Caco-2 (cell line): Measurements from ENCODE around the gene CD63. TPM values are rescaled to one million over a fixed set of nuclear protein-coding genes. Genes with fewer than 3 reads are reported as not detected.

Source experiments
- BruUV-seq: library from RNA; stranded (reverse); fragments of 400-500 nt; replicated peaks from 2 replicates; lab custom pipeline; 2021; lab: Mats Ljungman, UMichigan
- CTCF ChIA-PET: fragments of 300-600 bp; sonication (Branson Sonifier 250); formaldehyde crosslinking; loops from one replicate; lab custom pipeline; 2022; ENCODE audit warnings: antibody characterized with exemption; lab: Charles Lee
- POLR2A ChIA-PET: fragments of 300-600 bp; sonication (Branson Sonifier 250); formaldehyde crosslinking; loops from one replicate; lab custom pipeline; 2022; ENCODE audit warnings: antibody characterized with exemption; lab: Charles Lee
- DNase-seq, 2 experiments: peaks; one replicate each; pipeline versions ENCODE4 v3.0.0 to v3.0.0-alpha.2; 2020 to 2022
- H3K27me3 ChIP-seq: replicated peaks from 2 replicates; pipeline ENCODE4 v1.6.0; 2011; ENCODE audit warnings: low read length; ENCODE audit not compliant: control insufficient read depth, insufficient read depth
- H3K36me3 ChIP-seq: 2 replicates; pipeline ENCODE4 v1.5.1; 2011; ENCODE audit warnings: low read length; ENCODE audit not compliant: control insufficient read depth, insufficient read depth
- H3K4me1 ChIP-seq: fragments of 250-450 bp; sonication (Bioruptor Pico); 2 replicates; pipeline ENCODE4 v1.5.1; 2020; ENCODE audit warnings: mild to moderate bottlenecking
- H3K4me3 ChIP-seq: 2 replicates; pipeline ENCODE4 v1.5.1; 2011; ENCODE audit warnings: low read depth, mild to moderate bottlenecking, control low read depth, low read length
- H3K9me3 ChIP-seq: fragments of 250-450 bp; sonication (Bioruptor Pico); 2 replicates; pipeline ENCODE4 v1.5.1; 2020; ENCODE audit warnings: mild to moderate bottlenecking, moderate library complexity
- H3K27ac Mint-ChIP-seq: one replicate; pipeline ENCODE4 v1.8.0; 2022; ENCODE audit warnings: mixed read lengths; ENCODE audit not compliant: unreplicated experiment
- H3K27me3 Mint-ChIP-seq: one replicate; pipeline ENCODE4 v1.8.0; 2022; ENCODE audit warnings: mixed read lengths; ENCODE audit not compliant: insufficient read depth, unreplicated experiment
- H3K36me3 Mint-ChIP-seq: one replicate; pipeline ENCODE4 v1.8.0; 2022; ENCODE audit warnings: mild to moderate bottlenecking, mixed read lengths; ENCODE audit not compliant: insufficient read depth, unreplicated experiment
- H3K4me1 Mint-ChIP-seq: one replicate; pipeline ENCODE4 v1.8.0; 2022; ENCODE audit warnings: low read depth, mixed read lengths; ENCODE audit not compliant: unreplicated experiment
- H3K4me3 Mint-ChIP-seq: one replicate; pipeline ENCODE4 v1.8.0; 2022; ENCODE audit warnings: mild to moderate bottlenecking, moderate library complexity, mixed read lengths; ENCODE audit not compliant: unreplicated experiment
- H3K9me3 Mint-ChIP-seq: one replicate; pipeline ENCODE4 v1.8.0; 2022; ENCODE audit warnings: mixed read lengths; ENCODE audit not compliant: unreplicated experiment
- CTCF ChIP-seq, 2 experiments: fragments of 200-600 bp in 1 of 2; IDR thresholded peaks; 1 replicate in 1 of 2; 2 replicates in 1 of 2; pipeline versions ENCODE4 v1.5.1 to v1.8.0; 2011 to 2022; ENCODE audit warnings: antibody characterized with exemption in 1 of 2, control low read depth in 1 of 2, inconsistent platforms in 1 of 2, low read depth in 1 of 2, low read length in 1 of 2, mild to moderate bottlenecking in 1 of 2, moderate library complexity in 1 of 2; ENCODE audit not compliant: insufficient read depth in 1 of 2, severe bottlenecking in 1 of 2, unreplicated experiment in 1 of 2
- intact Hi-C: fragments of 100-400 bp; cut with micrococcal nuclease; formaldehyde crosslinking; loops from one replicate; pipeline ENCODE4 v1.10.0; 2022; ENCODE audit not compliant: unreplicated experiment
- total RNA-seq: library from RNA; stranded (reverse); gene quantifications from 2 replicates; pipeline ENCODE4 v1.2.3, GENCODE V29; 2022

The CD63 gene
- total RNA-seq, 1 experiment from 2014 or later: 947 TPM

- intact Hi-C loops: no loop called here
- POLR2A ChIA-PET: no interaction called here
- no peaks in the 10 kb centered on the region for H3K27me3 ChIP-seq
- Mint-ChIP-seq H3K4me3 (no peak overlapping the region), H3K4me1 (peaks cover 8% of the 10 kb centered on the region), H3K27me3 (no peaks in the 10 kb centered on the region), H3K9me3 (no peaks in the 10 kb centered on the region), H3K27ac (no peak overlapping the region), H3K36me3 (peaks cover 5% of the 10 kb centered on the region)
- H3K36me3 ChIP-seq: peaks cover 3% of the 10 kb centered on the region
- H3K4me3 ChIP-seq: no peak overlapping the region
- BruUV-seq: no TSS peak
- no peaks in the 10 kb centered on the region for H3K9me3 ChIP-seq
- CTCF ChIA-PET: no interaction called here
- no peak for DNase-seq
- H3K4me1 ChIP-seq: peaks cover 4% of the 10 kb centered on the region; the same call in 1 of the 2 replicates
- no peak for TF ChIP-seq CTCF (IDR thresholded peaks at IDR 0.05; ENCODE audit: insufficient read depth in 1 of 2, low read depth in 1 of 2, low read length in 1 of 2, severe bottlenecking in 1 of 2, unreplicated experiment in 1 of 2)
These were observed 43.9 kb downstream of the CD63 start for GRCh38 chr12:55684761-55685370.

GRCh38 chr12:55683676-55684075, 45.1 kb downstream of the CD63 start:
- CTCF ChIA-PET: no interaction called here
- H3K4me3 Mint-ChIP-seq: peak overlapping the region; percentile 10
- peaks cover 3% of the 10 kb centered on the region for H3K36me3 ChIP-seq
- no TSS peak for BruUV-seq
- TF ChIP-seq CTCF (IDR thresholded peaks at IDR 0.05; ENCODE audit: insufficient read depth in 1 of 2, low read depth in 1 of 2, low read length in 1 of 2, severe bottlenecking in 1 of 2, unreplicated experiment in 1 of 2): no peak
- no peaks in the 10 kb centered on the region for H3K27me3 ChIP-seq
- POLR2A ChIA-PET: no interaction called here
- H3K36me3 Mint-ChIP-seq: peaks cover 5% of the 10 kb centered on the region
- intact Hi-C loops: no loop called here
- no peaks in the 10 kb centered on the region for H3K9me3 ChIP-seq
- no peaks in the 10 kb centered on the region for H3K9me3 Mint-ChIP-seq
- H3K4me1 ChIP-seq: peaks cover 4% of the 10 kb centered on the region; the same call in 1 of the 2 replicates
- no peak overlapping the region for H3K27ac Mint-ChIP-seq
- peaks cover 8% of the 10 kb centered on the region for H3K4me1 Mint-ChIP-seq
- no peak overlapping the region for H3K4me3 ChIP-seq
- no peak for DNase-seq
- H3K27me3 Mint-ChIP-seq: no peaks in the 10 kb centered on the region

- Histone ChIP-seq H3K27me3 (no peaks in the 10 kb centered on the region), H3K4me3 (peak overlapping the region; percentile 59), H3K4me1 (peaks cover 4% of the 10 kb centered on the region; the same call in 1 of the 2 replicates), H3K36me3 (no peaks in the 10 kb centered on the region; the same call in 1 of the 2 replicates), H3K9me3 (no peaks in the 10 kb centered on the region)
- intact Hi-C loops: no loop called here
- DNase-seq: peak in 1 of 2 experiments; percentile 26
- Mint-ChIP-seq H3K27me3 (no peaks in the 10 kb centered on the region), H3K36me3 (peaks cover 5% of the 10 kb centered on the region), H3K9me3 (no peaks in the 10 kb centered on the region), H3K27ac (peak overlapping the region; percentile 84), H3K4me1 (peaks cover 8% of the 10 kb centered on the region), H3K4me3 (peak overlapping the region; percentile 96)
- no peak for TF ChIP-seq CTCF (IDR thresholded peaks at IDR 0.05; ENCODE audit: insufficient read depth in 1 of 2, low read depth in 1 of 2, low read length in 1 of 2, severe bottlenecking in 1 of 2, unreplicated experiment in 1 of 2)
- no TSS peak for BruUV-seq
- ChIA-PET POLR2A (interaction anchor here (0.5 to 1.9 kb wide), 6 partner anchors 23 to 291 kb away, joined by 4 to 10 read pairs (median 6); partner anchors contain the start of genes BLOC1S1, RAB5B and RDH5), CTCF (interaction anchor here (0.6 to 2.5 kb wide), 26 partner anchors 9 to 1694 kb away, joined by 3 to 102 read pairs (median 4); partner anchors contain the start of genes BLOC1S1, CD63, DNAJC14 and ITGA7)
These were observed 46.6 kb downstream of the CD63 start for GRCh38 chr12:55682087-55682796.
